NCI-H2107 treated with DMSO at 0.1 percent for 48 hours (cell line): Measurements from ENCODE around the gene MRPS24.
A peak's percentile ranks its signal among the peaks of the same experiment; 100 is the strongest.
"Not testable (repeated sequence)": the region's sequence is repeated elsewhere in the genome, so short reads cannot be mapped to it uniquely, and the experiment has no call there.

Experiments used
- DNase-seq: peaks from one replicate; lab custom pipeline; 2025; ENCODE audit not compliant: unreplicated experiment; lab: John Stamatoyannopoulos, UW

MRPS24 gene

GRCh38 chr7:43869006-43869866 is at the start of gene MRPS24:
MRPS24 (minus strand) TSS chr7:43869517; CDS start chr7:43869495, 22 bp downstream.
- DNase-seq, result peak; percentile 93

GRCh38 chr7:43915907-43916306 is 46.6 kb upstream of the MRPS24 start:
- no peak for DNase-seq

GRCh38 chr7:43914795-43915194 is 45.5 kb upstream of the MRPS24 start:
- DNase-seq, result no peak

GRCh38 chr7:43906331-43907010 is 37.2 kb upstream of the MRPS24 start, which contains the start of gene URGCP:
URGCP (minus strand) TSS chr7:43906596; CDS start chr7:43906575, 21 bp downstream.
- no peak for DNase-seq

GRCh38 chr7:43905956-43906330 is 36.6 kb upstream of the MRPS24 start:
- peak; percentile 45 for DNase-seq

- DNase-seq, result no peak
Measured at GRCh38 chr7:43905209-43905946, 36.1 kb upstream of the MRPS24 start.

- no peak for DNase-seq
Measured at GRCh38 chr7:43904533-43905208, 35.4 kb upstream of the MRPS24 start.

- no peak for DNase-seq
Measured at GRCh38 chr7:43902542-43903054, 33.3 kb upstream of the MRPS24 start.

- not testable (repeated sequence) for DNase-seq
Measured at GRCh38 chr7:43898571-43898970, 29.3 kb upstream of the MRPS24 start.

- DNase-seq, result no peak
Measured at GRCh38 chr7:43895847-43896415, 26.6 kb upstream of the MRPS24 start.

- no peak for DNase-seq
Measured at GRCh38 chr7:43891069-43891955, 22.0 kb upstream of the MRPS24 start.

GRCh38 chr7:43890468-43890867 is 21.2 kb upstream of the MRPS24 start:
- no peak for DNase-seq

GRCh38 chr7:43888993-43889945 is 20.0 kb upstream of the MRPS24 start:
- DNase-seq, result no peak

- no peak for DNase-seq
Measured at GRCh38 chr7:43884617-43885016, 15.3 kb upstream of the MRPS24 start.

GRCh38 chr7:43884209-43884608 is 14.9 kb upstream of the MRPS24 start:
- DNase-seq, result no peak

- no peak for DNase-seq
Measured at GRCh38 chr7:43880596-43880995, 11.3 kb upstream of the MRPS24 start.

- DNase-seq, result no peak
Measured at GRCh38 chr7:43879477-43879876, 10.2 kb upstream of the MRPS24 start.

- no peak for DNase-seq
Measured at GRCh38 chr7:43878867-43879266, 9.6 kb upstream of the MRPS24 start.
